Measurements from ENCODE around the gene B4GALNT3.

The B4GALNT3 gene

GRCh38 chr12:480831-481816 lies 21.4 kb downstream of the B4GALNT3 start:
- Mint-ChIP-seq H3K27me3 (peaks cover 22% of the 10 kb centered on the region), H3K4me3 (no peak overlapping the region), H3K9me3 (no peaks in the 10 kb centered on the region), H3K27ac (no peak overlapping the region), H3K36me3 (no peaks in the 10 kb centered on the region), H3K4me1 (no peaks in the 10 kb centered on the region)
- no peak for DNase-seq (ENCODE audit: low spot score in 2 of 2)
- no peak for ATAC-seq (ENCODE audit: low read depth)

DNA sequence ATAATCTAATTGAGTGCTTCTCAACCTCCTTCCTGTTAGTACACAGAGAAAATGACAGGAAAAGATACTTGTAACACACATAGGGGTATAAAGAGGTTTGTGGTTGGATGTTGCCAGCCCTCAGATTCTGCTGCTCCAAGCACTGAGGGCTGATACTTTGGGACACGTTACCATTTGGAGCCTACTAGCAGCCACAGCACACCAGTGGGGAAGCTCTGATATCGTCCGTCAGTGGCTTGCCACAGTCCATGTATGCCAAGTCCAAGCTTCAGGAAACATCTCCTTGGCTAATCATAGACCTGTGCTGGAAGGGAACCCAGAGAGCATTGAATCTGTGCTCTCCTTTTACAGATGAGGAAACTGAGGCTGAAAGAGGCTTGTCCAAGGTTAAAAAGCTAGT lies 22.3 kb downstream of the B4GALNT3 start:
- ATAC-seq (ENCODE audit: low read depth) (no peak), DNase-seq (ENCODE audit: low spot score in 2 of 2) (no peak)
- H3K36me3 Mint-ChIP-seq, result no peaks in the 10 kb centered on the region
- H3K27me3 Mint-ChIP-seq, result peaks cover 26% of the 10 kb centered on the region
- H3K4me1 Mint-ChIP-seq, result no peaks in the 10 kb centered on the region
- no peak overlapping the region for H3K4me3 Mint-ChIP-seq
- no peak overlapping the region for H3K27ac Mint-ChIP-seq
- H3K9me3 Mint-ChIP-seq, result peaks cover 2% of the 10 kb centered on the region

DNA sequence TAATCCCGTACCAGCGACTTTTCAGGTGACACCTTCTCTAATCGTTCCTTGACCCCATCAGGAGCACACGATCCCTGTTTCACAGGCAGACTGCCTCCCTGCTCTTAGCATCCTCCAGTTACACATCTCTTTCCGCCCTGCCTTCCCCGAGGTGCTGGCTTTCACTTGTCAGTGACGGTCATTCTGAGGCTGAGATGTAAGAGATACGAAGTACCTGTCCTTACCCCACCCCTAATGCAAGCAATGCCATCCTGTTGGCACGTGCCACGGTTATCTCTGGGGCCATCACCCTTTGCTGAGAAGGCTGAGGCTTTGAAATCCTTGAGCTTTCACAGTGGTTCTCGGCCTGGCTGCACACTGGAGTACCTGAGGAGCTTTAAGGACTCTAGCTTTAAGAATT lies 24.4 kb downstream of the B4GALNT3 start:
- DNase-seq (ENCODE audit: low spot score in 2 of 2), result no peak
- peaks cover 24% of the 10 kb centered on the region for H3K27me3 Mint-ChIP-seq
- peaks cover under 1% of the 10 kb centered on the region for H3K36me3 Mint-ChIP-seq
- no peak overlapping the region for H3K27ac Mint-ChIP-seq
- H3K9me3 Mint-ChIP-seq, result peaks cover 6% of the 10 kb centered on the region
- no peak overlapping the region for H3K4me3 Mint-ChIP-seq
- H3K4me1 Mint-ChIP-seq, result no peaks in the 10 kb centered on the region
- no peak for ATAC-seq (ENCODE audit: low read depth)

DNA sequence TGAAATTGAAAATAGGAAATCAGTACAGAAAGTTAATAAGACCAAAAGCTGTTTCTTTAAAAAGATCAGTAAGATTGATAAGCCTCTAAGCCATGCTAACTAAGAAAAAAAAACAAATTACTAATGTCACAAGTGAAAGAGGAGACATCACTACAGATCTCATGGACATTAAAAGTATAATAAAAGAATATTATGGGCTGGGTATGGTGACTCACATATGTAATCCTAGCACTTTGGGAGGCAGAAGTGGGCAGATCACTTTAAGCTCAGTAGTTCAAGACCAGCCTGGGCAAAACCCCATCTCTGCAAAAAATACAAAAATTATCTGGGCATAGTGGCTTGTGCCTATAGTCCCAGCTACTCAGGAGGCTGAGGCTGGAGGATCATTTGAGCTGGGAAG lies 30.5 kb downstream of the B4GALNT3 start:
- Mint-ChIP-seq H3K27me3 (peaks cover 10% of the 10 kb centered on the region), H3K4me3 (no peak overlapping the region), H3K4me1 (no peaks in the 10 kb centered on the region), H3K27ac (no peak overlapping the region), H3K36me3 (peaks cover 4% of the 10 kb centered on the region), H3K9me3 (peaks cover 15% of the 10 kb centered on the region)
- DNase-seq (ENCODE audit: low spot score in 2 of 2) (no peak), ATAC-seq (ENCODE audit: low read depth) (no peak)

- Mint-ChIP-seq H3K4me1 (peaks cover 4% of the 10 kb centered on the region), H3K36me3 (no peaks in the 10 kb centered on the region), H3K27ac (no peak overlapping the region), H3K4me3 (no peak overlapping the region), H3K9me3 (peaks cover 3% of the 10 kb centered on the region), H3K27me3 (peaks cover 17% of the 10 kb centered on the region)
- no peak for ATAC-seq (ENCODE audit: low read depth)
- no peak for DNase-seq (ENCODE audit: low spot score in 2 of 2)
These were observed 35.7 kb downstream of the B4GALNT3 start for GRCh38 chr12:495466-495865.

GRCh38 chr12:496736-497135 lies 37.0 kb downstream of the B4GALNT3 start:
- peaks cover 20% of the 10 kb centered on the region for H3K27me3 Mint-ChIP-seq
- no peak for DNase-seq (ENCODE audit: low spot score in 2 of 2)
- no peak overlapping the region for H3K27ac Mint-ChIP-seq
- ATAC-seq (ENCODE audit: low read depth), result no peak
- no peak overlapping the region for H3K4me3 Mint-ChIP-seq
- peaks cover 3% of the 10 kb centered on the region for H3K9me3 Mint-ChIP-seq
- no peaks in the 10 kb centered on the region for H3K36me3 Mint-ChIP-seq
- H3K4me1 Mint-ChIP-seq, result peaks cover 4% of the 10 kb centered on the region

GRCh38 chr12:497501-498160 lies 37.9 kb downstream of the B4GALNT3 start:
- Mint-ChIP-seq H3K36me3 (no peaks in the 10 kb centered on the region), H3K4me3 (no peak overlapping the region), H3K27me3 (peaks cover 24% of the 10 kb centered on the region), H3K27ac (no peak overlapping the region), H3K9me3 (peaks cover 3% of the 10 kb centered on the region), H3K4me1 (peaks cover 4% of the 10 kb centered on the region)
- DNase-seq (ENCODE audit: low spot score in 2 of 2), result no peak
- no peak for ATAC-seq (ENCODE audit: low read depth)

DNA sequence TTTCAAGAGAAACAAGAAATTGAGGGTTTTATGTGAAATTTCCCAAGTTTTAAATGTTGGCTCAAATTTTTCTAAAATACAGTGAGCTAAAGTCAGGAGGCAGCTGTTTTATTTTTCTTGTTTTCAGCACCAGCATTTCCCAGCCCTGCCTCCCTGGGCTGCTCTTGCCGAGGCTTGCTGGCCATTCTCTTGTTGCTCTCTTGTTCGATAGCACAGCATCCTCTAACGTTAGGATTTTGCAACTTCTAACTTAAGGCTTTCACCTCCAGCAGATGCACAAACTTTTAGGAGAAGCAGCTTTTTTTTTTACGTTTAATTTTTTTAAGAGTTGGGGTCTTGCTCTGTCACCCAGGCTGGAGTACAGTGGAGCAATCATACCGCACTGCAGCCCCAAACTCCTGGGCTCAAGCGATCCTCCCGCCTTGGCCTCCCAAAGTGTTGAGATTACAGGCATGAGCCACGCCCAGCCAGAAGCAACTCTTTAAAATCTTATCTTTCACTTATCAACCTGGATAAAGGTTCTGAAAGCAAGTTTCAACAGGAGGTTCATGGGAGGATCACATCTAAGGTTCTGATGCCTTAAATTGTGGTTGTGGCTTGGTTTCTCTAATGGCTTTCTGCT lies 40.2 kb downstream of the B4GALNT3 start:
- H3K9me3 Mint-ChIP-seq, result no peaks in the 10 kb centered on the region
- peaks cover 6% of the 10 kb centered on the region for H3K4me1 Mint-ChIP-seq
- no peak overlapping the region for H3K27ac Mint-ChIP-seq
- peaks cover 24% of the 10 kb centered on the region for H3K27me3 Mint-ChIP-seq
- no peaks in the 10 kb centered on the region for H3K36me3 Mint-ChIP-seq
- DNase-seq (ENCODE audit: low spot score in 2 of 2) (no peak), ATAC-seq (ENCODE audit: low read depth) (no peak)
- no peak overlapping the region for H3K4me3 Mint-ChIP-seq

DNA sequence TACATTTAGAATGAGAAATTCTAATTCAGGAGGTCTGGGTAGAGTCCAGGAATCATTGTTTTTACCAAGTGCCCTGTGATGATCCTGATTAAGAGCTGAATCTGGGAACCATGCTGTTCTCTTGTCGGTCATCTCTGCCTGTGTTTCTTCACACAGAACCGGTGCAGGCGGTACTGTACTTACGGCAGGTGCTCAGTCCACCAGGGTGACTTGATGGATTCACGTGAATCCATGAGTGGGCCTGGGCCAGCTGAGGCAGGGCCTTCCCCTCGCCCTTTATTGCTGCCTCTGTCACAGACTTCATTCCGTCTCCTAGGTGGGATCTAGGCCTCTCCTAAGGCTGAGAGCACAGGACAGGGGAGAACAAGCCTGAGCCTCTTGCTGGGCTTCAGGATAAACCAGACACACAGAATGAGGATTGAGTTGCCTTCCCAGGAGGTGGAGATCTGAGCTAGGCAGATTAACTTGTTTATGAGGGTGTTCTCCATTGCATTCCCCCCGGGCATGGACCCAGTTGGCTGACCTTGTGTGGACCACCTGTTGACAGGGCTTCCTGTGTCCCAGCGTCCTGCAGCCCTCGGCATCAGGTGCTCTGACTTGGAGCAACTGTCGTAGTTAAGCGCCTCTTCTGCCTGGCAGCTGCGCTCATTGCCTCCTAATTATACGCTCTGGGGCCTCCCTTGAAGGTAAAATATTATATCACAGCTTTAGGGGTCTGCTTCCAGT lies 42.1 kb downstream of the B4GALNT3 start:
- ATAC-seq (ENCODE audit: low read depth), result no peak
- peaks cover 23% of the 10 kb centered on the region for H3K27me3 Mint-ChIP-seq
- peaks cover 6% of the 10 kb centered on the region for H3K4me1 Mint-ChIP-seq
- H3K27ac Mint-ChIP-seq, result no peak overlapping the region
- no peak overlapping the region for H3K4me3 Mint-ChIP-seq
- H3K36me3 Mint-ChIP-seq, result no peaks in the 10 kb centered on the region
- no peaks in the 10 kb centered on the region for H3K9me3 Mint-ChIP-seq
- DNase-seq (ENCODE audit: low spot score in 2 of 2), result no peak

DNA sequence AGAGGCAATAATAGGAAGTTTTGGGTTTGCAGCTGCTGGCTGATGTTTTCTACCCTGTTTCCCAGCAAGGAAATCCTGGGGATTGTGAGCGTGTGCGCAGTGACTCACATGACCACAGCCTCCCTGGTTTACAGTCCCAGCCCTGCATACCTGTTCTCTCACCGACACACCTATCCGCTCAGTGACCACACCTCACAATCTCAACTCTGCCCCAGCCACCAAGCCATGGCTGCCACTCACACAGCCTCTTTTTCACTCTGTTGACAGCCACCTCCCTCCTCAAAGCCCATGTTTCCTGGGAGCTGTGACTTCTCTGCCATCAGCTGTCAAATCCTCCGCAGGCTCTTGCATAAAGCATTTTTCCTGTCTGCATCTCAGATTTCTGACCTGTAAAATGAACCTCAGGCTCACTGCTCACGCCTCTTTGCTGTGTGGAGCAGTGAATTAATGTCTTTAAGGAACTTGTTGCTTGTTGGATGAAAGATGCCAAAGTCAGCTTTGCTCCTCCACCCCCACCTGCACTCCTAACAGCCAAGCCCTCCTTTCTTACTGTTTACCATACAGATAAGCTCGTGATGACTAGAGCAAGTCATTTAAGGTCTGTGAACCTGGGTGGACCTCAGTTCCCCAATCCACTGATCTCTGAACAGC lies 43.5 kb downstream of the B4GALNT3 start:
- Mint-ChIP-seq H3K27ac (no peak overlapping the region), H3K4me1 (peaks cover 5% of the 10 kb centered on the region), H3K9me3 (no peaks in the 10 kb centered on the region), H3K36me3 (no peaks in the 10 kb centered on the region), H3K4me3 (no peak overlapping the region), H3K27me3 (peaks cover 19% of the 10 kb centered on the region)
- DNase-seq (ENCODE audit: low spot score in 2 of 2), result no peak
- ATAC-seq (ENCODE audit: low read depth), result no peak

GRCh38 chr12:505221-505620 lies 45.5 kb downstream of the B4GALNT3 start:
- DNase-seq (ENCODE audit: low spot score in 2 of 2) (no peak), ATAC-seq (ENCODE audit: low read depth) (no peak)
- Mint-ChIP-seq H3K9me3 (no peaks in the 10 kb centered on the region), H3K4me3 (no peak overlapping the region), H3K36me3 (no peaks in the 10 kb centered on the region), H3K27ac (no peak overlapping the region), H3K4me1 (peaks cover 5% of the 10 kb centered on the region), H3K27me3 (peaks cover 17% of the 10 kb centered on the region)

- Mint-ChIP-seq H3K36me3 (no peaks in the 10 kb centered on the region), H3K27me3 (peaks cover 20% of the 10 kb centered on the region), H3K9me3 (no peaks in the 10 kb centered on the region), H3K4me1 (peaks cover 5% of the 10 kb centered on the region), H3K4me3 (no peak overlapping the region), H3K27ac (no peak overlapping the region)
- no peak for DNase-seq (ENCODE audit: low spot score in 2 of 2)
- ATAC-seq (ENCODE audit: low read depth), result no peak
These were observed 47.7 kb downstream of the B4GALNT3 start for GRCh38 chr12:507391-507796.

DNA sequence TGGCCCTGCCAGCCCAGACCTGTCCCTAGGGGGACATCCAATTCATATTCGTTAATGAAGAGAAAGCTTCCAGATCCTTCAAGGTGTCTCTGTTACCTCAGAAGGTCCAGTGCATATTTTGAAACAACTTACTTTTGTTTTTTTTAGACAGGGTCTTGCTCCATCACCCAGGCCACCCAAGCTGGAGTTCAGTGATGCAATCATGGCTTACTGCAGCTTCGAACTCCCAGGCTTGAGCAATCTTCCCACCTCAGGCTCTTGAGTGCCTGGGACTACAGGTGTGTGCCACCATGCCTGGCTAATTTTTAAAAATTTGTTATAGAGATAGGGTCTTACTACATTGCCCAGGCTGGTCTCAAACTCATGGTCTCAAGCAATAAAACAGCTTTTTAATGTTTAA lies 48.4 kb downstream of the B4GALNT3 start:
- Mint-ChIP-seq H3K36me3 (no peaks in the 10 kb centered on the region), H3K9me3 (peaks cover 2% of the 10 kb centered on the region), H3K27ac (no peak overlapping the region), H3K4me1 (peaks cover 4% of the 10 kb centered on the region), H3K27me3 (peaks cover 24% of the 10 kb centered on the region), H3K4me3 (no peak overlapping the region)
- DNase-seq (ENCODE audit: low spot score in 2 of 2), result no peak
- no peak for ATAC-seq (ENCODE audit: low read depth)

Measured in memory B cell (primary cell).